K562 (cell line): Measurements from ENCODE around the gene CRNN. TPM values are rescaled to one million over a fixed set of nuclear protein-coding genes. Genes with fewer than 3 reads are reported as not detected.

ENCODE experiments used
- CEBPG ChIP-seq, 3 experiments: fragments of 200-800 bp in 1 of 3; sonication (Bioruptor generic) in 1 of 3; sonication (generic) in 1 of 3; formaldehyde crosslinking in 1 of 3; IDR thresholded peaks in 2 of 3; conservative IDR thresholded peaks in 1 of 3; 2 replicates each; pipeline versions ENCODE4 v1.6.1 to v1.8.0; 2016 to 2022; ENCODE audit warnings: missing compliant biosample characterization in 2 of 3, missing genetic modification characterization in 2 of 3, mild to moderate bottlenecking in 1 of 3, missing genetic modification reagents in 1 of 3
- GTF2F1 ChIP-seq: IDR thresholded peaks from 2 replicates; pipeline ENCODE4 v1.6.1; 2011; ENCODE audit warnings: low read depth, low read length, improper control_type of control experiment
- PTBP1 ChIP-seq: fragments of 200-400 bp; formaldehyde crosslinking; IDR thresholded peaks from 2 replicates; pipeline ENCODE4 v1.6.1; 2017; ENCODE audit warnings: low read depth, low read length
- RCOR1 ChIP-seq, 2 experiments: IDR thresholded peaks; 2 replicates each; pipeline ENCODE4 v1.6.1; 2012; ENCODE audit warnings: low read depth in 2 of 2, low read length in 2 of 2, borderline replicate concordance in 1 of 2, improper control_type of control experiment in 1 of 2
- ZNF24 ChIP-seq: fragments of 450-650 bp; IDR thresholded peaks from 2 replicates; pipeline ENCODE4 v1.6.1; 2016
- ZNF507 ChIP-seq: conservative IDR thresholded peaks from 2 replicates; pipeline ENCODE4 v1.6.1; 2017; ENCODE audit warnings: missing genetic modification characterization, missing compliant biosample characterization
- polyA plus RNA-seq, 8 experiments: library from polyadenylated mRNA; depleted of rRNA in 4 of 8; stranded (reverse) in 5 of 8; unstranded in 3 of 8; fragments of >200 nt; fragmentation: Nextera tagmentation in 2 of 8; fragmentation: Illumina TruSeq in 1 of 8; extraction: Ambion mirVana in 2 of 8; extraction: Trizol in 1 of 8; gene quantifications; 2 replicates each; pipeline versions ENCODE4 v1.2.1 to v1.2.3, GENCODE V29; 2011 to 2014; ENCODE audit warnings: inconsistent platforms in 1 of 8, missing spikeins in 1 of 8
- small RNA-seq: library from RNA; depleted of rRNA; stranded (forward); fragments of <200 nt; gene quantifications from one replicate; pipeline ENCODE3, GENCODE V24; 2014
- total RNA-seq, 7 experiments: library from RNA; depleted of rRNA in 6 of 7; stranded (reverse); fragments of >200 nt in 6 of 7; fragmentation: Illumina TruSeq in 2 of 7; extraction: Trizol in 2 of 7; gene quantifications; 2 replicates each; pipeline versions ENCODE4 v1.2.1 to v1.2.3, GENCODE V29; 2011 to 2021; ENCODE audit warnings: low replicate concordance in 1 of 7
- TF ChIP-seq, protein P1 (sequence below): fragments of 250-450 bp; sonication (Bioruptor Pico); IDR thresholded peaks from 2 replicates; pipeline ENCODE4 v1.5.0; 2021

Gene CRNN
- total and polyA plus RNA-seq, 9 of the 15 experiments (the other 6 are each of a cell fraction or from before 2014, with no cell fraction given): not detected

DNA sequence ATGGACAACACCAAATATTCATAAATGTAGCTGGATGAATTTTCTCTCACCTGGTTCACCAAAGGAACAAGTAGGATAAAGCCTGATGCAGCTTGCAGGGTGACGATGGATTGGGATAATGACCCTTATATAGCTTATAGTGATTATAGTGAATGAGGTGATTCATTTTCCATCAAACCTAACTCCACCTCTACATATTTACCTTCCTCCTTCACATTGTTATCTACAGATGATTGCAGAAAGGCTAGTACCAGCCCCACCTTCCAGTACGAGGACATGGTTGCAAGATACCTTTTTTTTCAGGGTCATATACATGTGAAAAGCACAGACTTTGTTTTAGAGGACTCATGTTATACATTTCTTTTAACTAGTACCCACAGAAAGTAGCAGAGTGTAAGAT, 54.2 kb downstream of the CRNN start, which contains the start of gene FLG2 (continued):
- no peak for TF ChIP-seq RCOR1 (IDR thresholded peaks at IDR 0.05; ENCODE audit: borderline replicate concordance in 1 of 2, low read depth in 2 of 2, low read length in 2 of 2)
- TF ChIP-seq PTBP1: no peak
- TF ChIP-seq, protein P1, sequence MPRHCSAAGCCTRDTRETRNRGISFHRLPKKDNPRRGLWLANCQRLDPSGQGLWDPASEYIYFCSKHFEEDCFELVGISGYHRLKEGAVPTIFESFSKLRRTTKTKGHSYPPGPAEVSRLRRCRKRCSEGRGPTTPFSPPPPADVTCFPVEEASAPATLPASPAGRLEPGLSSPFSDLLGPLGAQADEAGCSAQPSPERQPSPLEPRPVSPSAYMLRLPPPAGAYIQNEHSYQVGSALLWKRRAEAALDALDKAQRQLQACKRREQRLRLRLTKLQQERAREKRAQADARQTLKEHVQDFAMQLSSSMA: no peak
- no peak for TF ChIP-seq ZNF507 (tag)
- no peak for TF ChIP-seq CEBPG (CRISPR knock-in tag; IDR thresholded peaks at IDR 0.05)
- TF ChIP-seq CEBPG (tag; conservative IDR thresholded peaks at IDR 0.05 in 1 of 2, IDR thresholded peaks at IDR 0.05 in 1 of 2): no peak
- no peak for TF ChIP-seq GTF2F1
- TF ChIP-seq ZNF24: no peak

Small RNAs within 50 kb of the gene (small RNA-seq; reads per million reads assigned to genes)
- gene HMGN3P1: not detected

Other genes with a start within 250 kb of the CRNN start
Only the 7 nearest of the 11 such genes appear.
- gene FLG, start 89.0 kb downstream of the CRNN start, total RNA-seq (2014; rRNA removed): not detected in 2 replicates
- gene FLG, start 89.0 kb downstream of the CRNN start, total RNA-seq (2014; rRNA removed; fragmentation: Illumina TruSeq; extraction: Trizol): not detected in 2 replicates
- not detected in 2 replicates for gene FLG, start 89.0 kb downstream of the CRNN start, total RNA-seq (2015; rRNA removed; fragmentation: Illumina TruSeq; extraction: Trizol)
- not detected in 2 replicates for gene FLG, start 89.0 kb downstream of the CRNN start, total RNA-seq (2021)
- gene FLG, start 89.0 kb downstream of the CRNN start, polyA plus RNA-seq (2011; rRNA removed): not detected in 2 replicates
- gene FLG, start 89.0 kb downstream of the CRNN start, polyA plus RNA-seq (2014; fragmentation: Illumina TruSeq; extraction: Trizol): not detected in 2 replicates
- not detected for gene FLG, start 89.0 kb downstream of the CRNN start, polyA plus RNA-seq (2014; fragmentation: Nextera tagmentation; extraction: Ambion mirVana)
- not detected in 2 replicates for gene FLG, start 89.0 kb downstream of the CRNN start, polyA plus RNA-seq (2014; rRNA removed)
- not detected in 2 replicates for gene FLG2, start 54.3 kb downstream of the CRNN start, total RNA-seq (2014; rRNA removed)
- gene FLG2, start 54.3 kb downstream of the CRNN start, total RNA-seq (2014; rRNA removed; fragmentation: Illumina TruSeq; extraction: Trizol): not detected in 2 replicates
- not detected in 2 replicates for gene FLG2, start 54.3 kb downstream of the CRNN start, total RNA-seq (2015; rRNA removed; fragmentation: Illumina TruSeq; extraction: Trizol)
- not detected in 2 replicates for gene FLG2, start 54.3 kb downstream of the CRNN start, total RNA-seq (2021)
- not detected in 2 replicates for gene FLG2, start 54.3 kb downstream of the CRNN start, polyA plus RNA-seq (2011; rRNA removed)
- not detected in 2 replicates for gene FLG2, start 54.3 kb downstream of the CRNN start, polyA plus RNA-seq (2014; fragmentation: Illumina TruSeq; extraction: Trizol)
- gene FLG2, start 54.3 kb downstream of the CRNN start, polyA plus RNA-seq (2014; fragmentation: Nextera tagmentation; extraction: Ambion mirVana): not detected
- not detected in 2 replicates for gene FLG2, start 54.3 kb downstream of the CRNN start, polyA plus RNA-seq (2014; rRNA removed)
- not detected in 2 replicates for gene LCE5A, start 96.5 kb upstream of the CRNN start, total RNA-seq (2014; rRNA removed)
- gene LCE5A, start 96.5 kb upstream of the CRNN start, total RNA-seq (2014; rRNA removed; fragmentation: Illumina TruSeq; extraction: Trizol): not detected in 2 replicates
- gene LCE5A, start 96.5 kb upstream of the CRNN start, total RNA-seq (2015; rRNA removed; fragmentation: Illumina TruSeq; extraction: Trizol): not detected in 2 replicates
- not detected in 2 replicates for gene LCE5A, start 96.5 kb upstream of the CRNN start, total RNA-seq (2021)
- not detected in 2 replicates for gene LCE5A, start 96.5 kb upstream of the CRNN start, polyA plus RNA-seq (2011; rRNA removed)
- not detected in 2 replicates for gene LCE5A, start 96.5 kb upstream of the CRNN start, polyA plus RNA-seq (2014; fragmentation: Illumina TruSeq; extraction: Trizol)
- not detected for gene LCE5A, start 96.5 kb upstream of the CRNN start, polyA plus RNA-seq (2014; fragmentation: Nextera tagmentation; extraction: Ambion mirVana)
- not detected in 2 replicates for gene LCE5A, start 96.5 kb upstream of the CRNN start, polyA plus RNA-seq (2014; rRNA removed)
- not detected in 2 replicates for gene CRCT1, start 100.2 kb upstream of the CRNN start, total RNA-seq (2014; rRNA removed)
- gene CRCT1, start 100.2 kb upstream of the CRNN start, total RNA-seq (2014; rRNA removed; fragmentation: Illumina TruSeq; extraction: Trizol): not detected in 2 replicates
- not detected in 2 replicates for gene CRCT1, start 100.2 kb upstream of the CRNN start, total RNA-seq (2015; rRNA removed; fragmentation: Illumina TruSeq; extraction: Trizol)
- not detected in 2 replicates for gene CRCT1, start 100.2 kb upstream of the CRNN start, total RNA-seq (2021)
- gene CRCT1, start 100.2 kb upstream of the CRNN start, polyA plus RNA-seq (2011; rRNA removed): not detected in 2 replicates
- gene CRCT1, start 100.2 kb upstream of the CRNN start, polyA plus RNA-seq (2014; fragmentation: Illumina TruSeq; extraction: Trizol): not detected in 2 replicates
- not detected for gene CRCT1, start 100.2 kb upstream of the CRNN start, polyA plus RNA-seq (2014; fragmentation: Nextera tagmentation; extraction: Ambion mirVana)
- gene CRCT1, start 100.2 kb upstream of the CRNN start, polyA plus RNA-seq (2014; rRNA removed): not detected in 2 replicates
- gene LCE3E, start 152.5 kb upstream of the CRNN start, total RNA-seq (2014; rRNA removed): not detected in 2 replicates
- gene LCE3E, start 152.5 kb upstream of the CRNN start, total RNA-seq (2014; rRNA removed; fragmentation: Illumina TruSeq; extraction: Trizol): not detected in 2 replicates
- gene LCE3E, start 152.5 kb upstream of the CRNN start, total RNA-seq (2015; rRNA removed; fragmentation: Illumina TruSeq; extraction: Trizol): not detected in 2 replicates
- gene LCE3E, start 152.5 kb upstream of the CRNN start, total RNA-seq (2021): not detected in 2 replicates
- gene LCE3E, start 152.5 kb upstream of the CRNN start, polyA plus RNA-seq (2011; rRNA removed): not detected in 2 replicates
- gene LCE3E, start 152.5 kb upstream of the CRNN start, polyA plus RNA-seq (2014; fragmentation: Illumina TruSeq; extraction: Trizol): not detected in 2 replicates
- gene LCE3E, start 152.5 kb upstream of the CRNN start, polyA plus RNA-seq (2014; fragmentation: Nextera tagmentation; extraction: Ambion mirVana): not detected
- gene LCE3E, start 152.5 kb upstream of the CRNN start, polyA plus RNA-seq (2014; rRNA removed): not detected in 2 replicates
- gene LCE3D, start 166.3 kb upstream of the CRNN start, total RNA-seq (2014; rRNA removed): not detected in 2 replicates
- gene LCE3D, start 166.3 kb upstream of the CRNN start, total RNA-seq (2014; rRNA removed; fragmentation: Illumina TruSeq; extraction: Trizol): not detected in 2 replicates
- gene LCE3D, start 166.3 kb upstream of the CRNN start, total RNA-seq (2015; rRNA removed; fragmentation: Illumina TruSeq; extraction: Trizol): not detected in 2 replicates
- gene LCE3D, start 166.3 kb upstream of the CRNN start, total RNA-seq (2021): not detected in 2 replicates
- not detected in 2 replicates for gene LCE3D, start 166.3 kb upstream of the CRNN start, polyA plus RNA-seq (2011; rRNA removed)
- not detected in 2 replicates for gene LCE3D, start 166.3 kb upstream of the CRNN start, polyA plus RNA-seq (2014; fragmentation: Illumina TruSeq; extraction: Trizol)
- gene LCE3D, start 166.3 kb upstream of the CRNN start, polyA plus RNA-seq (2014; fragmentation: Nextera tagmentation; extraction: Ambion mirVana): not detected
- gene LCE3D, start 166.3 kb upstream of the CRNN start, polyA plus RNA-seq (2014; rRNA removed): not detected in 2 replicates
- not detected in 2 replicates for gene LCE3C, start 186.0 kb upstream of the CRNN start, total RNA-seq (2014; rRNA removed)
- not detected in 2 replicates for gene LCE3C, start 186.0 kb upstream of the CRNN start, total RNA-seq (2014; rRNA removed; fragmentation: Illumina TruSeq; extraction: Trizol)
- not detected in 2 replicates for gene LCE3C, start 186.0 kb upstream of the CRNN start, total RNA-seq (2015; rRNA removed; fragmentation: Illumina TruSeq; extraction: Trizol)
- gene LCE3C, start 186.0 kb upstream of the CRNN start, total RNA-seq (2021): not detected in 2 replicates
- not detected in 2 replicates for gene LCE3C, start 186.0 kb upstream of the CRNN start, polyA plus RNA-seq (2011; rRNA removed)
- gene LCE3C, start 186.0 kb upstream of the CRNN start, polyA plus RNA-seq (2014; fragmentation: Illumina TruSeq; extraction: Trizol): not detected in 2 replicates
- gene LCE3C, start 186.0 kb upstream of the CRNN start, polyA plus RNA-seq (2014; fragmentation: Nextera tagmentation; extraction: Ambion mirVana): not detected
- gene LCE3C, start 186.0 kb upstream of the CRNN start, polyA plus RNA-seq (2014; rRNA removed): not detected in 2 replicates